ENCODE measurements around the gene XAGE1B. TPM values are rescaled to one million over a fixed set of nuclear protein-coding genes. Genes with fewer than 3 reads are reported as not detected.

The XAGE1B gene
- total RNA-seq, result not detected in 2 replicates

DNA sequence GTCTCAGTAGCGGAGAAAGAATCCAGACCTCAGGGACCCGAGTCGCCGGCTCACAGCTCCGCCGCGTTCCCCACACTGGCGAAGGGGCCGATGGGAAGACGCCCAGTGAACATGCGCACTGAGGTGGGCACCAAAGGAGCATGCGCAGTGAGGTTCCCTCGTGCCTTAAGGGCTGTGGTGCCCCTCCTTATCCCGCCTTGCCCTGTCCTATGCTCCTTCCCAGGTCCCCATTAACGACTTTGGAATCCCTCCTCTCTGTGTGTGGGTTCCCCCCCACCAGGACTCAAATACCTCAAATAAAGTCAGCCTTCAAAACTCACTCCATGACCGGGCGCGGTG is at the start of gene XAGE1B:
TSS of gene XAGE1B (minus strand) at position 77 of the 339 bp plus-strand sequence. CDS start 1,536 bp downstream, outside the sequence.

GRCh38 chrX:52495545-52496418 is 21.1 kb downstream of the XAGE1B start, which contains the start of gene XAGE1A:
Gene XAGE1A (plus strand): TSS chrX:52495808. CDS start chrX:52497362, 1,554 bp downstream.

Other genes with a start within 250 kb of the XAGE1B start
- gene XAGE2, start 148.0 kb downstream of the XAGE1B start, total RNA-seq, result not detected in 2 replicates
- not detected in 2 replicates for gene XAGE1A, start 21.3 kb downstream of the XAGE1B start, total RNA-seq
- not detected in 2 replicates for gene SSX7, start 137.8 kb upstream of the XAGE1B start, total RNA-seq
- gene SSX2, start 190.1 kb upstream of the XAGE1B start, total RNA-seq, result not detected in 2 replicates
- not detected in 2 replicates for gene SSX2B, start 234.2 kb upstream of the XAGE1B start, total RNA-seq